Right lung (tissue), 5 donors: ENCODE measurements around the gene SLC2A1. TPM values are rescaled to one million over a fixed set of nuclear protein-coding genes. Genes with fewer than 3 reads are reported as not detected.
"Not testable (repeated sequence)": the region's sequence is repeated elsewhere in the genome, so short reads cannot be mapped to it uniquely, and the experiment has no call there.

Experiments used
- DNase-seq, 2 donors: peaks; one replicate each; pipeline ENCODE4 v3.0.0-alpha.2; 2013
- polyA plus RNA-seq, 5 donors: library from polyadenylated mRNA; unstranded; fragments of 120-200 nt; gene quantifications; one replicate each; pipeline versions ENCODE4 v1.2.1 to v1.2.3, GENCODE V29; 2013; ENCODE audit warnings: inconsistent platforms in 1 of 5, low replicate concordance in 1 of 5; ENCODE audit not compliant: insufficient read length in 5 of 5, insufficient read depth in 1 of 5

The SLC2A1 gene
- polyA plus RNA-seq, 5 donors, result 39.3 to 105 (median 64.2) TPM

- DNase-seq, result no peak
Measured at GRCh38 chr1:42930178-42931107, 28.2 kb downstream of the SLC2A1 start.

- DNase-seq, result no peak
Measured at GRCh38 chr1:42929434-42930177, 29.1 kb downstream of the SLC2A1 start.

- DNase-seq, result no peak
Measured at GRCh38 chr1:42928859-42929258, 29.8 kb downstream of the SLC2A1 start.

- DNase-seq, result no peak
Measured at GRCh38 chr1:42927920-42928505, 30.7 kb downstream of the SLC2A1 start.

- DNase-seq, result no peak
Measured at GRCh38 chr1:42927274-42927841, 31.3 kb downstream of the SLC2A1 start.

- no peak for DNase-seq
Measured at GRCh38 chr1:42926879-42927242, 31.8 kb downstream of the SLC2A1 start.

- no peak for DNase-seq
Measured at GRCh38 chr1:42926235-42926878, 32.3 kb downstream of the SLC2A1 start.

- no peak for DNase-seq
Measured at GRCh38 chr1:42924851-42925760, 33.6 kb downstream of the SLC2A1 start.

- peak; percentile 93 for DNase-seq
Measured at GRCh38 chr1:42924082-42924850, 34.4 kb downstream of the SLC2A1 start.

- no peak for DNase-seq
Measured at GRCh38 chr1:42923367-42924081, 35.1 kb downstream of the SLC2A1 start.

GRCh38 chr1:42922687-42923366, 35.8 kb downstream of the SLC2A1 start:
- no peak for DNase-seq

GRCh38 chr1:42921769-42922168, 36.9 kb downstream of the SLC2A1 start:
- DNase-seq, result no peak

- DNase-seq, result not testable (repeated sequence)
Measured at GRCh38 chr1:42919651-42920050, 39.0 kb downstream of the SLC2A1 start.

GRCh38 chr1:42917241-42917495, 41.5 kb downstream of the SLC2A1 start:
- no peak for DNase-seq

GRCh38 chr1:42915456-42915855, 43.2 kb downstream of the SLC2A1 start:
- DNase-seq, result no peak

- DNase-seq, result no peak
Measured at GRCh38 chr1:42914092-42914627, 44.5 kb downstream of the SLC2A1 start.

GRCh38 chr1:42913426-42914091, 45.1 kb downstream of the SLC2A1 start:
- peak in 1 of 2 donors; percentile 74 for DNase-seq

- DNase-seq, result no peak
Measured at GRCh38 chr1:42910985-42911384, 47.7 kb downstream of the SLC2A1 start.
